ENCODE measurements around the gene TAS2R38.

The TAS2R38 gene

GRCh38 chr7:142009187-142009586 lies 35.6 kb upstream of the TAS2R38 start:
- TF ChIP-seq, protein P1, sequence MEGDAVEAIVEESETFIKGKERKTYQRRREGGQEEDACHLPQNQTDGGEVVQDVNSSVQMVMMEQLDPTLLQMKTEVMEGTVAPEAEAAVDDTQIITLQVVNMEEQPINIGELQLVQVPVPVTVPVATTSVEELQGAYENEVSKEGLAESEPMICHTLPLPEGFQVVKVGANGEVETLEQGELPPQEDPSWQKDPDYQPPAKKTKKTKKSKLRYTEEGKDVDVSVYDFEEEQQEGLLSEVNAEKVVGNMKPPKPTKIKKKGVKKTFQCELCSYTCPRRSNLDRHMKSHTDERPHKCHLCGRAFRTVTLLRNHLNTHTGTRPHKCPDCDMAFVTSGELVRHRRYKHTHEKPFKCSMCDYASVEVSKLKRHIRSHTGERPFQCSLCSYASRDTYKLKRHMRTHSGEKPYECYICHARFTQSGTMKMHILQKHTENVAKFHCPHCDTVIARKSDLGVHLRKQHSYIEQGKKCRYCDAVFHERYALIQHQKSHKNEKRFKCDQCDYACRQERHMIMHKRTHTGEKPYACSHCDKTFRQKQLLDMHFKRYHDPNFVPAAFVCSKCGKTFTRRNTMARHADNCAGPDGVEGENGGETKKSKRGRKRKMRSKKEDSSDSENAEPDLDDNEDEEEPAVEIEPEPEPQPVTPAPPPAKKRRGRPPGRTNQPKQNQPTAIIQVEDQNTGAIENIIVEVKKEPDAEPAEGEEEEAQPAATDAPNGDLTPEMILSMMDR (IDR thresholded peaks at IDR 0.05; ENCODE audit: insufficient read depth, low read length, poor library complexity, severe bottlenecking), result no peak
- Histone ChIP-seq H3K36me3 (ENCODE audit: control insufficient read depth, insufficient read depth, low read length) (no peaks in the 10 kb centered on the region), H3K4me3 (replicated peaks; ENCODE audit: low read depth, low read length) (no peak overlapping the region), H3K27me3 (replicated peaks; ENCODE audit: control insufficient read depth, insufficient read depth, low read length) (no peaks in the 10 kb centered on the region)
- DNase-seq (ENCODE audit: extremely low read depth, insufficient read length), result no peak

DNA sequence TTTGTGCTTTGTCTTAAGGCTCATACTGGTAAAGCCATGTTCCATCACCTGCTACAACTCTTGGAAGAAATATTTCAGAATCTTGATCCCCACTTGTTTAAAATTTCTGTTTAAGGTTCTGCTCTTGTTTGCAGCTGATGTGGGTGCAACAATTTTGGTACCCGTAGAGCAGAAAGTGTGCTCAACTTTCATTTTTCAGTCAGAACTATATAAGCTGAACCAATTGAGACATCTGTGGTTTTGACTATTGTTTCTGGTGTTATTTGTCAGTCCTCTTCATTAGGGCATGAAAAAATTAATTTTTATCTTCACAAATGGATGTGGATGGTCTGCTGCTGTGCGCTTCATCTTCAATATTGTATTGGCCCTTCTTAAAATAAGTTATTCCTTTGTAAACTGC lies 33.0 kb upstream of the TAS2R38 start:
- Histone ChIP-seq H3K4me3 (replicated peaks; ENCODE audit: low read depth, low read length) (no peak overlapping the region), H3K36me3 (ENCODE audit: control insufficient read depth, insufficient read depth, low read length) (no peaks in the 10 kb centered on the region), H3K27me3 (replicated peaks; ENCODE audit: control insufficient read depth, insufficient read depth, low read length) (no peaks in the 10 kb centered on the region)
- no peak for DNase-seq (ENCODE audit: extremely low read depth, insufficient read length)
- TF ChIP-seq, protein P1 (IDR thresholded peaks at IDR 0.05; ENCODE audit: insufficient read depth, low read length, poor library complexity, severe bottlenecking), result no peak

DNA sequence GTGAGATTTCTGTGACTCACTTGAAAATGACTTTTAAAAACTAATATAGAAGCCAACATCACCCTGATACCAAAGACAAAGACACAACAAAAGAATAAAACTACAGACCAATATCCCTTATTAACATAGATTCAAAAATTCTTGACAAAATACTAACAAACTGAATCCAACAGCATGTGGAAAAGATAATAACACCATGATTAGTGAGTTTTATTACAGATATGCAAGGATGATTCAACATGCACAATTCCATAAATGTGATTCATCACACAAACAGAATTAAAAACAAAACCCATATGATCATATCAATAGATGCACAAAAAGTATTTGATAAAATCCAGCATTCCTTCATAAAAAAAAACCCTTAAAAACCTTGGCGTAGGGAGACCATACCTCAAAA lies 28.6 kb upstream of the TAS2R38 start:
- no peaks in the 10 kb centered on the region for H3K27me3 ChIP-seq (replicated peaks; ENCODE audit: control insufficient read depth, insufficient read depth, low read length)
- no peak overlapping the region for H3K4me3 ChIP-seq (replicated peaks; ENCODE audit: low read depth, low read length)
- DNase-seq (ENCODE audit: extremely low read depth, insufficient read length), result no peak
- no peaks in the 10 kb centered on the region for H3K36me3 ChIP-seq (ENCODE audit: control insufficient read depth, insufficient read depth, low read length)
- TF ChIP-seq, protein P1 (IDR thresholded peaks at IDR 0.05; ENCODE audit: insufficient read depth, low read length, poor library complexity, severe bottlenecking), result no peak

- Histone ChIP-seq H3K4me3 (replicated peaks; ENCODE audit: low read depth, low read length) (no peak overlapping the region), H3K27me3 (replicated peaks; ENCODE audit: control insufficient read depth, insufficient read depth, low read length) (no peaks in the 10 kb centered on the region), H3K36me3 (ENCODE audit: control insufficient read depth, insufficient read depth, low read length) (no peaks in the 10 kb centered on the region)
- TF ChIP-seq, protein P1 (IDR thresholded peaks at IDR 0.05; ENCODE audit: insufficient read depth, low read length, poor library complexity, severe bottlenecking), result no peak
- no peak for DNase-seq (ENCODE audit: extremely low read depth, insufficient read length)
Observed at GRCh38 chr7:142001163-142001874, 27.7 kb upstream of the TAS2R38 start.

GRCh38 chr7:142000244-142000643 lies 26.7 kb upstream of the TAS2R38 start:
- H3K4me3 ChIP-seq (replicated peaks; ENCODE audit: low read depth, low read length), result no peak overlapping the region
- H3K36me3 ChIP-seq (ENCODE audit: control insufficient read depth, insufficient read depth, low read length), result no peaks in the 10 kb centered on the region
- H3K27me3 ChIP-seq (replicated peaks; ENCODE audit: control insufficient read depth, insufficient read depth, low read length), result no peaks in the 10 kb centered on the region
- TF ChIP-seq, protein P1 (IDR thresholded peaks at IDR 0.05; ENCODE audit: insufficient read depth, low read length, poor library complexity, severe bottlenecking), result no peak
- DNase-seq (ENCODE audit: extremely low read depth, insufficient read length), result no peak

Data from GM06990 (cell line).